ENCODE results near the gene HAUS8.
"Not testable (repeated sequence)": the region's sequence is repeated elsewhere in the genome, so short reads cannot be mapped to it uniquely, and the experiment has no call there.

HAUS8 gene

GRCh38 chr19:17098326-17098725, 23.1 kb upstream of the HAUS8 start:
- DNase-seq, result no peak

DNA sequence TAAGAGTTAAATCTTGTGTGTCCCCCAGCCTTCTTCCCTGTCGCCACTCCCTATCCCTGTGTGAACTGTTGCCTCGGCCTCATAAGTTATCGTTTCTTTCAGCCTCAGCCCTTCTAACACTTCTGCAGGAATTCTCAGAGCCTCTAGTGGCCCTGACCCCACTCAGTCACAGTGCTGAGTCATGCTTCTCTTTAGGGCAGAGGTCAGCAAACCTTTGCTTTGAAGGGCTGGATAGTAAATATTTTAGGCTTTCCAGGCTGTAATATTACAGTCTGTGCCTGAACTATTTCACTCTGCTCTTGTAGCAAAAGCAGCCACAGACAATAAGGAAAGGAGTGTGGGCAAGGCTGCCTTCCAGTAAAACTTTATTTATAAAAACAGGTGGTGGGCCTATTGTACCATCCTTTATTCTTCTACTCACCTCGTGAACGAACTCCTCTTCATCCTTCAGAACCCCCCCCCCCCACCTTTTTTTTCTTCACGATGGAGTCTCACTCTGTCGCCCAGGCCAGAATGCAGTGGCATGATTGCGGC, 22.4 kb upstream of the HAUS8 start:
- DNase-seq, result no peak

GRCh38 chr19:17095141-17095919, 20.1 kb upstream of the HAUS8 start:
- no peak for DNase-seq

GRCh38 chr19:17094694-17095093, 19.4 kb upstream of the HAUS8 start:
- DNase-seq, result not testable (repeated sequence)

- DNase-seq, result no peak
Measured at GRCh38 chr19:17092696-17093095, 17.4 kb upstream of the HAUS8 start.

- no peak for DNase-seq
Measured at GRCh38 chr19:17091758-17092333, 16.6 kb upstream of the HAUS8 start.

- peak; percentile 61 for DNase-seq
Measured at GRCh38 chr19:17090583-17090982, 15.3 kb upstream of the HAUS8 start.

DNA sequence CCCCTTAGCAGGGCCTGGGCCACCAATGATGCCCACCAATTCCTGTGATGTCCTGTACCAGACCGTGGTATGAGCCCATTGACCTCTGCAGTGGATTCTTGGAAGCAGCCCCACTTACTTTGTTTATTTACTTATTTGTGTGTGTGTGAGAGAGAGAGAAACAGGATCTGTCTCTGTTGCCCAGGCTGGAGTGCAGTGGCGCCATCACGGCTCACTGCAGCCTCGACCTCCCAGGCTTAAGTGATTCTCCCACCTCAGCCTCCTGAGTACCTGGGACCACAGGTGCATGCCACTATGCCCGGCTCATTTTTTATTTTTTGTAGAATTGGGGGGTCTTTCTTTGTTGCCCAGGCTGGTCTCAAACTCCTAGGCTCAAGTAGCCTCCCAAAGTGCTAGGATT, 13.3 kb upstream of the HAUS8 start:
- DNase-seq, result no peak

- no peak for DNase-seq
Measured at GRCh38 chr19:17086834-17087233, 11.6 kb upstream of the HAUS8 start.

DNA sequence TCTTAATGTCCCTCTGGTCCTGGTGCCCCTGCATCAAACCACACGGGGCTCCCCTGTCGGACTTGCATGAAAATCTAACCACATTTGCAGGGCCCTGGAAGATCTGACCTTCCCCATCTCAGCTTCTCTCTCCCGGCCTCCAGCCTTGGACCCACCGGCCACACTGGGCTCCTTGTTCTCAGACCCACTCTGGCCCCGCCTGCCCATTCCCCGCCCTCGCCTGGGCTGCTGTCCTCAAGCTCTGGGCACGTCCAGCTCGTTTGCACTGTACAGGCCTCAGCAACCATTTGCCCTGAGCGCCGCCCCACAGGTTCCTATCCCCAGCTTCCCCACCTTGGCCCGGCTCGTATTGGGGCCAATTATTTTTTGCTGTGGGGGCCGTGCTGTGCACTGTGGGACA, 10.9 kb upstream of the HAUS8 start:
- DNase-seq, result no peak

DNA sequence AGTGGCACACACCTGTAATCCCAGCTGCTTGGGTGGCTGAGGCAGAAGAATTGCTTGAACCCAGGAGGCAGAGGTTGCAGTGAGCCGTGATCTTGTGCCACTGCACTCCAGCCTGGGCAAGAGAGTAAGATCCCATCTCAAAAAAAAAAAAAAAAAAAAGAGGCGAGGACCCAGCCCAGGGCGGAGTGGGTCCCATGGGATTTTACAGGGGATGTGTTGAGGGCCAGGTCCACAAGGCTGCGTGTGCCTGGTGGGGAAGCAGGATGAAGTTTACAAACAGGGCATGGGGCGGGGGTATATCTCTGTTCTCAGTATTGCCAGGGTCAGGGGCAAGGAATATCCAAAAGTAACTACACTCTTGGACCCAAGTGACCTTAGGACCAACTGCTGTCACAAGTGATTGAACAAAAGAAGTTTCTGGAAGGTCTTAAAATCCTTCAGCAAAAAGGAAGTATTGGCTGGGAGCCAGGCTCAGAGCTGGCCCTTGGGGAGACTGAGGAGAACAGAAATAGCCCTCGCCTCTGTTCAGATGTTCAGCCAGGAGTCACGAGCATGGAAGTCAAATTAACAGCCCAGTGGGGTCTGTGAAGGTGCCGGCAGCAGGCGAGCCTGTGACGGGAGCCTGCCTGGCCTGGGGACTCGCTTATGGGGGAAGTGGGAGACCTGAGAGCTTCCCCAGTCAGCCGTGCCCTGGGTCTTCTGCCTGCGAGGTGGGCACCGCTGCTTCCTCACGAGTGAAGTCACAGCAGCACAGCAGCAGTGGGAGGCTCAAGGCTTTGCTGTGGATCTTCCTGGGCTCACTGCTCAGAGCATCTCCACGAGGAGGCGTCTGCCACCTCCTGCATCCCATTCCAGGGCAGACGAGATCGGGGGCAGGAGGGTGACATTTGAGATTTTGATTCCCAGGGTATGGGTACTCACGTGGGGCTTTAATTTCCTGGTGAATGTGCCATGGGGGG, 6.7 kb upstream of the HAUS8 start:
- no peak for DNase-seq

GRCh38 chr19:17080440-17080801, 5.2 kb upstream of the HAUS8 start:
- no peak for DNase-seq

GRCh38 chr19:17079710-17080439, 4.6 kb upstream of the HAUS8 start:
- DNase-seq, result peak; percentile 67

- DNase-seq, result no peak
Measured at GRCh38 chr19:17078920-17079709, 3.9 kb upstream of the HAUS8 start.

DNA sequence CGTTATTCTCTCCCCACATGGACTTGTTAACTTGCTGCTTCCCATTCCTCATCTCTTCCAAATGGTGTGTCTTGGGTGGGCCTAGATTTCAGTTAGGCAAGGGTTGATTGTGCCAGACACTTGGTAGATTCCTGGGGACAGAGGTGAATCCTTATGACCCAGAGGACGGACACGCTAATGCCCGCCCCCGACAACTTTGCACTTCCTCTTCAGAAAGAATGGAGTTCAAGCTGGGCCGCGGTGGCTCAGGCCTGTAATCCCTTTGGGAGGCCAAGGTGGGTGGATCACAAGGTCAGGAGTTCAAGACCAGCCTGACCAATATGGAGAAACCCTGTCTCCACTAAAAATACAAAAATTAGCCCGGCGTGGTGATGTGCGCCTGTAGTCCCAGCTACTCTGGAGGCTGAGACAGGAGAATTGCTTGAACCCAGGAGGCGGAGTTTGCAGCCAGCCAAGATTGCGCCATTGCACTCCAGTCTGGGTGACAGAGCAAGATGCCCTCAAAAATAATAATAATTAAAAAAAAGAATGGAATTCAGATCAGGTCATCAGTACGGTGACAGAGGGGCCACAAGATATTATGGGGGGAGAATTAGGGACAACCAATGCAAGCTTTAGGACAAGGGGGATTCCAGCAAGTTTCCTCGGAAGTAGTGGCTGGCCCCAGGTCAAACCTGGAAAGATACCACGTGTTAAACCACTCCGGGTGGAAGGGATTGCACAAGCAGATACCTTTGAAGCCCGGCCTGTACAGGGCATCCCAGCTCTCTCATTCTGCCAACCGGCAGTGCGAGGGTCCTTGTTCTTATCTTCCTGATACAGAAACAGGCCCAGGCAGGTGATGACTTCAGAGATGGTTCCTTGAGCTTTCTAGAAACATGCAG, 3.0 kb upstream of the HAUS8 start:
- no peak for DNase-seq

DNA sequence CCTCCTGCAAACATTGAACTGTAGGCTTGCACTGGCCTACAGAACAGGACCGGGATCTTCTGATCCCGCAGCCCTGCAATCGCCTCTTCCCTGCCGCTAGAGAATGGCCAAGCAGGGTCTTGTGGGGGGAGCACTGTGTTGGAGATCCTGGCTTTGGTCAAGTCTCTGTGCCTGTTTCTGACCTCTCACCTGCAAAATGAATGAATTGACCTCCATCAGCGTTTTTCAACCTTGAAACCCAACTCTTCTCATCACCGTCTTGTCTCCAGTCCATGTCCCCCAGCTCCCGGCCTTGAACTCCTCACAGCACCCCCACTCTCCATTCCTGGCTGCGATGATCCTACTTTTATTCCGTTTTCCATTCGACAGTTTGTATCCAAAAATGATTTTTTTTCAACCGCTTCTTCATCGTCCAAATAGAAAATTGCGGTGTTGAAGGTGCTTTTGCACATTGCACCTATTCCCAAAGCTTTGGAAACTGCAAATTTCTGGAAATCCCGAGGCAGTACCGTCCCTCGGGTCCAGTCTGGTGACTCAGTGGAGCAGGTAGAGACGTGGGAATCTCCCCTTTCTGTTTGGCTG, 2.3 kb upstream of the HAUS8 start:
- DNase-seq, result no peak

- peak; percentile 23 for DNase-seq
Measured at GRCh38 chr19:17076543-17076991, 1.3 kb upstream of the HAUS8 start.

DNA sequence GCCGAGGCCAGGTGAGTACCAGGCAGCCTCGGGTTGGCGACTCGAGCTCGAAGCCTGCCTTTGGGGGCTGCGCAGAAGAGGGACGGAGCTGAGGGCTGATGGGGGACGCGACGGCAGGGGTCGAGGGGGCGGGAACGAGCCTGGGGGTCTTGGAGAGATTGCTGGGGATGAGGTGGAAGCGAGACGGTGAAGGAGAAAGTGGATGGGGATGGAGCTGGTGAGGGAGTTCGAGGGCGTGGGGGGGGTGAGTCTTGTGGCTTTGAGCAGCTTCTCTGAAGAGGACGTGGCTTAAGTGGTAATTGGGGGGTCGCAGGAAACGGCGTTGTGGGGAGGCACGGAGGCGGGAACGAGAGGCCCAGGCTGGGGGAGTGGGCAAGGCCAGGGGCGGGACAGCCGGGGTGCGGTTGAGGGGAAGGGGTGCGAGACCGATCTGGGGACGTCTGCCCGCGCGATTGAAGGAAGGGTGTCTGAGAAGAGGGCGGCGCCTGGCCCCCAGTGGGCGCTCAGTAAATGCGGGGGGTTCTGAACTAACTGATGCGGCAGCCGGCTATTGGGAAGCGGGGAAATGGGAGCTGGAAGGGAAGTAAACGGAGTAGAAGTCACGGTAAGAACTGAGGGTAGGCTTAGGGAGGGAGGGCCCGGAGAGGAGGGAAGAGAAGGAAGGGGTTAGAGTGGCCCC, 751 bp upstream of the HAUS8 start:
- peak; percentile 56 for DNase-seq

DNA sequence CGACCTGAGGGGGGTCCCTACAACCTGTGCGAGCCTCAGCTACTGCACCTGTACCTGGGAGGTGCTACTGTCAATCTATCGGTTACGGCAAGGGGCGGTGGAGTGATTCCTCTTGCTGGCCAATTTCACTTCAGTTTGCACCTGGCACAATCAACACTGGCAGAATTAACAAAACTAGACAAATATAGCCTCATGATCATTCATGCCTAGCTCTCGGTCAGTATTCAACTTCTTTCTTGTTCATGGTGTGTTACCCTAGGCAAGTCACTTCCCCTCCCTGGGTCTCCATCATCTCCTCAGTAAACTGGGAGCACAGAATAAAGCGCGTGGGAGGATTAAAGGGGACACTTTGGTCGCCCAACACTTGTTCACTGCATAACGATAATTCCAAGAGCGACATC, 618 bp downstream of the HAUS8 start:
- no peak for DNase-seq

Data from activated CD8-positive, alpha-beta memory T cell treated with anti-CD3 and anti-CD28 coated beads, Interleukin-2, amount 50 U/mL, for 4 hours (primary cell).